ENCODE results near the gene TNNI3K. TPM values are rescaled to one million over a fixed set of nuclear protein-coding genes. Genes with fewer than 3 reads are reported as not detected.

The TNNI3K gene
- total RNA-seq, 1 experiment from 2014 or later: 0.49 TPM

DNA sequence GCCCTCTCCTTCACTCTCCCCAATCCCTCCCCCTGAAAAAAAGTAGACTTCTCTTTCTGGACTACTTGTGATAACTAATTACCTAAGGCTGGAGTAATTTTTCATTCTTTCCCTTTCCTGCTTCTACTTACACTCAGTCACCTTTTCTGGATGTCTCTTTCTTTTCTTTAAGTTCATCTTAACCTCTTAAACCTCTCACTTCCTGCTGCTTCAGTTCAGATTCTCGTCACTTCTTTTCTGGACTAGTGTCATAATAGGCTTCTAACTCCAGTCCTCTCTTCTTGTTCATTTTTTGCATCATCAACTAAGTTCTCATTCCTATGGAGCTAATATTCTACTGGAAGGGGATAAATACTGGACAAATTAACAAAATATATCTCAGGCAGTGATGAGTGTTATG lies 201.8 kb downstream of the TNNI3K start:
- Histone ChIP-seq H2AFZ (ENCODE audit: low read depth, low read length, poor library complexity, severe bottlenecking) (no peak overlapping the region), H4K20me1 (ENCODE audit: insufficient read depth) (no peaks in the 10 kb centered on the region), H3K4me2 (ENCODE audit: low read length) (no peak overlapping the region), H3K27me3 (ENCODE audit: insufficient read depth, low read length) (0 out of 2 replicates have a peak, but pooled peaks cover 2% of the 10 kb centered on the region), H3K4me1 (ENCODE audit: control insufficient read depth in 1 of 2, insufficient read depth in 2 of 2, low read length in 2 of 2) (no peaks in the 10 kb centered on the region), H3K9me2 (ENCODE audit: insufficient read depth) (no peaks in the 10 kb centered on the region), H3K9me3 (ENCODE audit: control insufficient read depth in 1 of 2, insufficient read depth in 1 of 2, low read depth in 1 of 2, low read length in 2 of 2) (no peaks in the 10 kb centered on the region), H3K36me3 (ENCODE audit: control insufficient read depth in 1 of 2, insufficient read depth in 2 of 2, low read length in 2 of 2) (no peaks in the 10 kb centered on the region), H3K4me3 (replicated peaks in 1 of 2; ENCODE audit: low read depth in 1 of 2, low read length in 2 of 2) (no peak overlapping the region), H3K9ac (ENCODE audit: low read length) (no peak overlapping the region), H3K27ac (ENCODE audit: low read depth, low read length) (no peak overlapping the region), H3K79me2 (ENCODE audit: insufficient read depth, low read length) (no peaks in the 10 kb centered on the region)
- no peak for ATAC-seq
- POLR2A ChIA-PET: no interaction called here
- intact Hi-C loops (cut with micrococcal nuclease): loop anchor here (10.0 kb wide), 1 partner anchor 412 kb away; no protein-coding TSS in a partner anchor
- TF ChIP-seq CEBPB (IDR thresholded peaks at IDR 0.05; ENCODE audit: low read depth) (no peak), SRF (IDR thresholded peaks at IDR 0.05; ENCODE audit: low read depth) (no peak), POLR2AphosphoS5 (IDR thresholded peaks at IDR 0.05; ENCODE audit: low read depth, low read length) (no peak)
- TF ChIP-seq, protein P1, sequence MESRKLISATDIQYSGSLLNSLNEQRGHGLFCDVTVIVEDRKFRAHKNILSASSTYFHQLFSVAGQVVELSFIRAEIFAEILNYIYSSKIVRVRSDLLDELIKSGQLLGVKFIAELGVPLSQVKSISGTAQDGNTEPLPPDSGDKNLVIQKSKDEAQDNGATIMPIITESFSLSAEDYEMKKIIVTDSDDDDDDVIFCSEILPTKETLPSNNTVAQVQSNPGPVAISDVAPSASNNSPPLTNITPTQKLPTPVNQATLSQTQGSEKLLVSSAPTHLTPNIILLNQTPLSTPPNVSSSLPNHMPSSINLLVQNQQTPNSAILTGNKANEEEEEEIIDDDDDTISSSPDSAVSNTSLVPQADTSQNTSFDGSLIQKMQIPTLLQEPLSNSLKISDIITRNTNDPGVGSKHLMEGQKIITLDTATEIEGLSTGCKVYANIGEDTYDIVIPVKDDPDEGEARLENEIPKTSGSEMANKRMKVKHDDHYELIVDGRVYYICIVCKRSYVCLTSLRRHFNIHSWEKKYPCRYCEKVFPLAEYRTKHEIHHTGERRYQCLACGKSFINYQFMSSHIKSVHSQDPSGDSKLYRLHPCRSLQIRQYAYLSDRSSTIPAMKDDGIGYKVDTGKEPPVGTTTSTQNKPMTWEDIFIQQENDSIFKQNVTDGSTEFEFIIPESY (IDR thresholded peaks at IDR 0.05; ENCODE audit: extremely low read depth, insufficient replicate concordance, low read length): no peak
- RAD21 ChIA-PET (ENCODE audit: low non-redundant PET in 1 of 2, low total read pairs in 2 of 2, uncharacterized antibody in 2 of 2, unreplicated experiment in 2 of 2): no interaction called here
- CTCF ChIA-PET: no interaction called here
- DNase-seq (ENCODE audit: low read depth, low spot score): no peak
- BruUV-seq (replicated peaks): no TSS peak

DNA sequence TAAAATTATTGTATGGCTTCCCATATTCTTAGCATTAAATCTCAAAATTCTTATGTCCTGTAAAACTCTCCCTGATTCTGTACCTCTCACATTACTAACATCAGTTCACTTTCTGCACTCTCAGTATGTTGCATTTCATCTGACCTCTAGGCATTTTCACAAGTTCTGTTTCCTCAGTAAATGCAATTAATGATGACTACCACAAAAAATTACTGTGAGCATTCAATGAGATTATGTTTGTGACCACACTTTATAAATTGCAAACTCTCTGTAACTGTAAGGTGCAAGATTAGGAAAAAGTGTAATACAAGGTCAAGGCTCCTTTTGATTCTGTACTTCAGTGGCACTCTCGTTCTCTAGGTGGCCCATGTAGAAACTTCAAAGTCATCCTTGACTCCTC lies 216.8 kb downstream of the TNNI3K start:
- BruUV-seq (replicated peaks): no TSS peak
- no peaks in the 10 kb centered on the region for H3K79me2 ChIP-seq (ENCODE audit: insufficient read depth, low read length)
- H3K4me2 ChIP-seq (ENCODE audit: low read length): no peak overlapping the region
- H2AFZ ChIP-seq (ENCODE audit: low read depth, low read length, poor library complexity, severe bottlenecking): no peak overlapping the region
- TF ChIP-seq POLR2AphosphoS5 (IDR thresholded peaks at IDR 0.05; ENCODE audit: low read depth, low read length) (no peak), FOSL1 (IDR thresholded peaks at IDR 0.05; ENCODE audit: low read depth) (no peak), RAD21 (IDR thresholded peaks at IDR 0.05; ENCODE audit: low read depth) (no peak), EZH2 (IDR thresholded peaks at IDR 0.05) (no peak), CBX3 (IDR thresholded peaks at IDR 0.05; ENCODE audit: low read depth) (no peak), JUND (IDR thresholded peaks at IDR 0.05) (no peak), POLR2A (IDR thresholded peaks at IDR 0.05; ENCODE audit: borderline replicate concordance, extremely low read depth, insufficient read depth, insufficient read length) (no peak), ELF1 (IDR thresholded peaks at IDR 0.05; ENCODE audit: borderline replicate concordance, low read depth) (no peak), SP1 (IDR thresholded peaks at IDR 0.05; ENCODE audit: low read depth) (no peak), SRF (IDR thresholded peaks at IDR 0.05; ENCODE audit: low read depth) (no peak), YY1 (IDR thresholded peaks at IDR 0.05; ENCODE audit: extremely low read depth, insufficient replicate concordance, low read depth, low read length) (no peak)
- TF ChIP-seq, protein P2, sequence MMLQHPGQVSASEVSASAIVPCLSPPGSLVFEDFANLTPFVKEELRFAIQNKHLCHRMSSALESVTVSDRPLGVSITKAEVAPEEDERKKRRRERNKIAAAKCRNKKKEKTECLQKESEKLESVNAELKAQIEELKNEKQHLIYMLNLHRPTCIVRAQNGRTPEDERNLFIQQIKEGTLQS (IDR thresholded peaks at IDR 0.05): no peak
- H4K20me1 ChIP-seq (ENCODE audit: insufficient read depth): no peaks in the 10 kb centered on the region
- intact Hi-C loops (cut with micrococcal nuclease): no loop called here
- ChIA-PET POLR2A (no interaction called here), CTCF (no interaction called here), RAD21 (ENCODE audit: low non-redundant PET in 1 of 2, low total read pairs in 2 of 2, uncharacterized antibody in 2 of 2, unreplicated experiment in 2 of 2) (no interaction called here)
- no peaks in the 10 kb centered on the region for H3K4me1 ChIP-seq (ENCODE audit: control insufficient read depth in 1 of 2, insufficient read depth in 2 of 2, low read length in 2 of 2)
- 0 out of 2 replicates have a peak, but pooled peaks cover 3% of the 10 kb centered on the region for H3K27me3 ChIP-seq (ENCODE audit: insufficient read depth, low read length)
- H3K4me3 ChIP-seq (replicated peaks in 1 of 2; ENCODE audit: low read depth in 1 of 2, low read length in 2 of 2): no peak overlapping the region
- H3K27ac ChIP-seq (ENCODE audit: low read depth, low read length): no peak overlapping the region
- no peaks in the 10 kb centered on the region for H3K9me3 ChIP-seq (ENCODE audit: control insufficient read depth in 1 of 2, insufficient read depth in 1 of 2, low read depth in 1 of 2, low read length in 2 of 2)
- no peak overlapping the region for H3K9ac ChIP-seq (ENCODE audit: low read length)
- H3K36me3 ChIP-seq (ENCODE audit: control insufficient read depth in 1 of 2, insufficient read depth in 2 of 2, low read length in 2 of 2): no peaks in the 10 kb centered on the region
- ATAC-seq: no peak
- no peak for DNase-seq (ENCODE audit: low read depth, low spot score)
- H3K9me2 ChIP-seq (ENCODE audit: insufficient read depth): no peaks in the 10 kb centered on the region
